Stomach smooth muscle (tissue), 2 donors: ENCODE results near the gene SPAG16.
"Not testable (repeated sequence)": the region's sequence is repeated elsewhere in the genome, so short reads cannot be mapped to it uniquely, and the experiment has no call there.

ENCODE experiments used
- H3K27ac ChIP-seq: one replicate; pipeline ENCODE4 v1.7.0; 2013; ENCODE audit warnings: mild to moderate bottlenecking, low read length, inconsistent platforms
- H3K27me3 ChIP-seq, 2 donors: one replicate each; pipeline ENCODE4 v1.7.0; 2013; ENCODE audit warnings: low read length in 2 of 2; ENCODE audit not compliant: insufficient read depth in 2 of 2, control insufficient read depth in 1 of 2
- H3K36me3 ChIP-seq, 2 donors: one replicate each; pipeline ENCODE4 v1.7.0; 2013; ENCODE audit warnings: low read length in 2 of 2; ENCODE audit not compliant: control insufficient read depth in 2 of 2, insufficient read depth in 2 of 2
- H3K4me1 ChIP-seq: one replicate; pipeline ENCODE4 v1.7.0; 2013; ENCODE audit warnings: low read length; ENCODE audit not compliant: control insufficient read depth, insufficient read depth
- H3K4me3 ChIP-seq, 2 donors: one replicate each; pipeline ENCODE4 v1.7.0; 2013; ENCODE audit warnings: low read length in 2 of 2
- H3K9ac ChIP-seq, 2 donors: one replicate each; pipeline ENCODE4 v1.7.0; 2013; ENCODE audit warnings: low read length in 2 of 2, mild to moderate bottlenecking in 1 of 2
- H3K9me3 ChIP-seq, 2 donors: one replicate each; pipeline ENCODE4 v1.7.0; 2013; ENCODE audit warnings: low read length in 2 of 2; ENCODE audit not compliant: control insufficient read depth in 2 of 2
- donor health status: healthy.
- donor health status: Pancreatic carcinoma.

The SPAG16 gene

DNA sequence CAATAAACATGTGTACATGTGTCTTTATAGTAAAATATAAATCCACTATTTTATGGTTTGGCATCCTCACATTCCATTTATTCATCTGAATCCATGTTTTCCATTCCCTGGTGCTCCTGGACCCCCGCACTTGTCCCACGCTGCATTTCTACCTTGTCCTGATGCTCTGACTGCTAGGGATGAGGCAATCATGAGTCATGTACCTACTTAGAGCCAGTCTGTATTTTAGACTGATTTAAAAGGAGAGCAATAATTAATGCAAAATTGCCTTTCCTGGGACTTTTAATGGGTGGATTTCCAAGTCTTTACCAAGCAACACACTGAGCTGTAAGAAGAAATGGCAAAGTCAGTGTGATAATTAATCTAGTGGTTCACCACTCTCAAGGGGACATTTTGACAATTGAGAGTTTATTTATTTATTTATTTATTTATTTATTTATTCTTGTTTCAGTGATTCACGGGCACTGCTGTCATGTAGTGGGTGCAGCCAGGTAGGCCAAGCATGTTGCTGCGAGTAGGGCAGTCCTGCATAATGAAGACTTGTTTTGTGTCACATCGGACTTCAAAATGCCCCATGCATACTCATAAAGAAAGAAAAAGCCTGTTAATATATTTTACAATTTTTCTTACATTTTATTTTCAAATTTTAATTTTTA, 707.3 kb downstream of the SPAG16 start:
- Histone ChIP-seq H3K36me3 (no peaks in the 10 kb centered on the region), H3K4me3 (no peak overlapping the region), H3K9me3 (no peaks in the 10 kb centered on the region), H3K27ac (no peak overlapping the region), H3K4me1 (no peaks in the 10 kb centered on the region), H3K9ac (no peak overlapping the region), H3K27me3 (no peaks in the 10 kb centered on the region)

DNA sequence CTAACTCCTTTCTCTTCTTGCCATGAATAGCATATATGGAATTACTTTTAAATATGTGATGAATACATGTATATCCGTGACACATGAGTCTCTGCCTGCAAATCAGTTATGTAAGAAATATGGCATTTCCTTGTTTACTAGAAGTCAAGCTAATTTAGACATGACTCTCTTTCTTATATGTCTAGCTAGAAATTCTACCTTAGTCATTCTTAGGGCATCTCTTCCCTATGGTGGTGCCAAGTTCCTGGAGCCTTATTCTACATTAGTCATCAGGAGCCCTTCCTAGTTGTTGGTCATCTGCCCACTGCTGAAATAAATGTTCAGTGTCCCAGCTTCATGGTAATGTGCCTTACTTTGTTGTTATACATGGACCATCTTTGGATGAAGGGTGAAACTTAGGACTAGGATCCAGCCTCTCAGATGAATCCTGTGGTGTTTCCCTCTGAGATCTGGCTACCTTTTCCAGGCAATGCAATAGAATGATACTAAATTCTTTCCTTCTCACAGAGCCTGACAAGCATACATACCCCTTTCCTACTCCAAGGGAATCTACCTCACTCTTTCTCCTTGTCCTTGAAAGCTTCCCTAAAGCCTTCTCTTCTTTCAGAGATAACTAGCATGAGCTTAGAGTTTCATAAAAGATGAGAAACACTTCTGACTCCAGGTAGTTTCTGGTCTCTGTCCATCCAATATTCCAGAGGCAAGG, 711.3 kb downstream of the SPAG16 start:
- no peaks in the 10 kb centered on the region for H3K36me3 ChIP-seq

DNA sequence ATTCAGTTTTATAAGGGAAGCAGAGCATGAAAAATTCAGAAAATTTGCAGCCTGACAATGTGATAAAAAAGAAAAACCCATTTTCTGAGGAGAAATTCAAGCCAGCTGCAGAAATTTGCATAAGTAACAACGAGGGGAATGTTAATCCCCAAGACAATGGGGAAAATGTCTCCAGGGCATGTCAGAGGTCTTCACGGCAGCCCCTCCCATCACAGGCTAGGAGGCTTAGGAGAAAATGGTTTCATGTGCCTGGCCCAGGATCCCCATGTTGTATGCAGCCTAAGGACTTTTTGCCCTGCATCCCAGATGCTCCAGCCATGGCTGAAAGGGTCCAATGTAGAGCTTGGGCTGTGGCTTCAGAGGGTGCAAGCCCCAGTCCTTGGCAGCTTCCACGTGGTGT, 714.7 kb downstream of the SPAG16 start:
- not testable (repeated sequence) for H3K9ac ChIP-seq, H3K27me3 ChIP-seq, H3K36me3 ChIP-seq, H3K27ac ChIP-seq, H3K9me3 ChIP-seq, H3K4me3 ChIP-seq, H3K4me1 ChIP-seq

More for the DNA sequence above, 711.3 kb downstream of the SPAG16 start:
- no peak overlapping the region for H3K4me3 ChIP-seq
- H3K27ac ChIP-seq, result no peak overlapping the region
- no peaks in the 10 kb centered on the region for H3K9me3 ChIP-seq
- no peaks in the 10 kb centered on the region for H3K4me1 ChIP-seq
- no peak overlapping the region for H3K9ac ChIP-seq
- H3K27me3 ChIP-seq, result no peaks in the 10 kb centered on the region

DNA sequence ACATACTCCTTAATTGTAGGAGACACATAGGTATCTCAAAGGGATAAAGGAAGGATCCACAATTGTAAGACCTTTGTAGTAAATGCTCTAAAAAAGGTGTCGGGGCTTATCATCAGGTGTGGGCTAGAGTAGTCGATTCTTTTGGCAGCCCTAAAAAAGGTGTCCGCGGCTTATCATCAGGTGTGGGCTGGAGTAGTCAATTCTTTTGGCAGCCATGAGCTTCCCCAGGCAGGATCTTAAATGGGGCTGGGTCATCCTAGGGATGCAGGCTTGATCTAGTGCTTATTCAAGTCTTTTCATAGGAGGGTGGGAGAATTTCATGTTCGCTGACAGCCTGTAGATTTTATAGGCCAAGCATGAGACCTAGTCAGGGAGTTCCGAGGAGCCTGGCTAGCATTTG, 720.2 kb downstream of the SPAG16 start:
- no peaks in the 10 kb centered on the region for H3K36me3 ChIP-seq
- no peak overlapping the region for H3K9ac ChIP-seq
- no peaks in the 10 kb centered on the region for H3K9me3 ChIP-seq
- H3K4me3 ChIP-seq, result no peak overlapping the region
- H3K27ac ChIP-seq, result no peak overlapping the region
- no peaks in the 10 kb centered on the region for H3K4me1 ChIP-seq
- H3K27me3 ChIP-seq, result no peaks in the 10 kb centered on the region

DNA sequence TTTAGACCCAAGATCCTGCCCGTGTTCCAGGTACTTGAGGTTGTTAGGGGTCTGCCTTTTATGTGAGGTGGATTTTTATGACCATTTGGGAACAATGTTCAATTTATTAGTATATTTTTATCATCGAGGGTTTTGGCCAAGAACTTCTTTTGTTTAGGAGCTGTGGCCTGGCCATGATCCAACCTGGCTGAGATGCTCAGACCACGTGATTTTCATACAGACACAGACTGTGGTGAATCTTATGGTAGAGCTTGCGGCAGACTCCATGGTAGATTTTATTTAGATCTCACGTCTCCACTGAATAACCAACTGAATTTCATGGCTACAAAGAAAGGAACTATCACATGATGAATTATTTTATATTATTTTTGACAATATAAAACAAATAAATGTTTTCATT, 721.1 kb downstream of the SPAG16 start:
- Histone ChIP-seq H3K4me3 (no peak overlapping the region), H3K27ac (no peak overlapping the region), H3K36me3 (no peaks in the 10 kb centered on the region), H3K9ac (no peak overlapping the region), H3K4me1 (no peaks in the 10 kb centered on the region), H3K9me3 (no peaks in the 10 kb centered on the region), H3K27me3 (no peaks in the 10 kb centered on the region)

DNA sequence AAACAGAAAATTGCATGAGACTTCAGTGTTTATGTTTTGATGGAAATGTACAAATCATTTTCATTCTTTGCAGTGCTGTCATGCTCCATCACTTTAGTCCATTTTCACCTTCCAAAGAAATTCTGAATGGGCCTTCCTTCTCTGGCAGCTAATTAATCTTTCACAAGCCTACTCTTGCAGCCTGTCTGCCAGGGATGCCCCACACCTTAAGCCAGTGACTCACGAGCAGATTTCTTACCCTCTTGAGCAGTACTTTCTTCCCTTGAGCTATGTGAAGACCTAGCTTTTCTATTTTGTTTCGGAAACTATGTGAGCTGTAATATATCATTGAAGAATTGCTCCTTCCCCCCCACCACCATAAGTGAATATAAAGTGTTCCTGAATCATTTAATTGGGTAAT, 722.3 kb downstream of the SPAG16 start:
- Histone ChIP-seq H3K27ac (no peak overlapping the region), H3K27me3 (no peaks in the 10 kb centered on the region), H3K4me1 (no peaks in the 10 kb centered on the region)

DNA sequence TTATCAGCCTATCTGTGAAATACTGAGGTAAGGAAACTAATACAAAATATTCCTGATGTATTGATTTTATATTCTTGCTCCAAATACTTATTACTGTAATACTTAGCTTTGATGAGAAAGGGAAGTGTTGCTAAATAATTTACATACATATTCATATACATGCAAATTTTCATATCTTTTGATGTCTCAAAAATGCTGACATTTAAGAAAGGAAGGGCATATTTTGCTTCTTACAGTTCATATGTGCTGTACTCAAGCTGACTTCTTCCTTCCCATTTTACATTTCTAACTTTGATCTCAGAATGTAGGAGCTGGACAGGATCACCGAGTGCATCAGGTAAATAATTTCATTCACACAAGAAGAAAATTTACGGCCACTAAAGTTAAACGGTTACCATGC, 727.4 kb downstream of the SPAG16 start:
- H3K9ac ChIP-seq, result no peak overlapping the region
- no peaks in the 10 kb centered on the region for H3K36me3 ChIP-seq
- H3K4me3 ChIP-seq, result no peak overlapping the region
- no peak overlapping the region for H3K27ac ChIP-seq
- no peaks in the 10 kb centered on the region for H3K27me3 ChIP-seq
- H3K9me3 ChIP-seq, result no peaks in the 10 kb centered on the region
- H3K4me1 ChIP-seq, result no peaks in the 10 kb centered on the region

More for the DNA sequence above, 722.3 kb downstream of the SPAG16 start:
- Histone ChIP-seq H3K36me3 (no peaks in the 10 kb centered on the region), H3K9ac (no peak overlapping the region), H3K9me3 (no peaks in the 10 kb centered on the region), H3K4me3 (no peak overlapping the region)

DNA sequence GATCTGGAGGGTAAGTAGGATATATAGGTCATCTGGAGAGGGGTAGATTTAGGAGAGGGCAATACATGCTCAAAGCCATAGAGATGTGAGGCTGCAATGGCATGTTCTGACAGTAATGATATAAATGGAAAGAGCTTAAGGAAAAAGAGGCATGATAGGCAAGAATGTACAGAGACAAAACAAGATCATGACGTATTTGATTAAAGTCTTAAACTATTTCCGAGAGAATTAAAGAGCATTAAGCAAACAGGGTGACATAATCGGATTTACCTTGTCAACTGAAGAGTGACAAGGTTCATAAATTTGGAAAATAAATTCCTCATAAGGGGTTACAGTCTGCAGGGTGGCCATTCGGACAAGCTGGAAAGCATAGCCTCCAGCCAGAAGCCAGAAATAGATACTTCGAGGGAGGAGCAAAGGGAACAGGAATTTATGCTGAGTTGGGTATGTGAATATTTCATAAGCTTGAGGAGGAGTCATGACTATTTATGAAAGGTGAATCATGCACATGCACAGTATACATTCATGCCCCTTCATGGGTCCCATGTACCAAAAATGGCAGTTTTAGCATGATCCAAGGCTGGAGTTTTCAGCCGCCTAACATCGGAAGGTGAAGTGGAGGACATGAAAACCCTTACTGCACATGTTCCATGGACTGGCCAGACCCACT, 730.4 kb downstream of the SPAG16 start:
- Histone ChIP-seq H3K27me3 (no peaks in the 10 kb centered on the region), H3K27ac (no peak overlapping the region), H3K9me3 (no peaks in the 10 kb centered on the region), H3K36me3 (no peaks in the 10 kb centered on the region), H3K4me1 (peaks cover 2% of the 10 kb centered on the region), H3K9ac (no peak overlapping the region), H3K4me3 (no peak overlapping the region)

DNA sequence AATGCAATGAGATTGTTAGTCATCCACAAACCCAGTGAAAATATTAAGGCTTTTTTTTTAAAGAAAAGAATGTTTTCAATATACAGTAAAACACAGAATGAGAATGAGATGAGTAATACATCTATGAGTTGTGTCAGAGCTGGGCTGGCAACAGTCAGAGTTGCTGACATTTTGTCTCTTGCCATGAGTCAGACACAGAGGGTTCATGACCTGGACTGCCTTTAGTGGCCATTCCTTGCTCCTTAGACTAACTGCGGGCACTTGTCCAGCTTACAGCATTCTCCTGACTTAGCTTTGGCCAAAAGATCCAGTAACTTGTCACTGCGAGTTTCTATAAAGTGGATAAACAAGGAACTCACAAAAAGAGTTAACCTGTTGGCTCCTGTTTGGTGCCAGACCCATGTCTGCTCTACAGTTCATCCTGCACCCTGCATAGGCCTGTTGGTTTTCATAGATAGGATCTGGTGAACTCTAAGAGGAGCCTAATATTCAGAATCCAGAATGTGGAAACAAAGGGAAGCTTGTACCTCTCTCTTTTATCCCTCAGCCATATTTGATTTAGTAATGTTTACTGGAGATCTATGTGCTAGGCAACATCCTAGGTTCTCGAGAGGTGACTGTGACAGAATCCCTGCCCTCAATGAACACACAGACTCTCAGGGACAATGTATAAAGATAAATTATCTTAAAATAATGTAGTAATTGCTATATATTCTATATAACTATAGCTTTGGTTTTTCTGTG, 735.1 kb downstream of the SPAG16 start:
- no peak overlapping the region for H3K27ac ChIP-seq
- H3K4me3 ChIP-seq, result no peak overlapping the region
- H3K36me3 ChIP-seq, result no peaks in the 10 kb centered on the region
- peaks cover 2% of the 10 kb centered on the region for H3K4me1 ChIP-seq
- H3K27me3 ChIP-seq, result no peaks in the 10 kb centered on the region
- no peak overlapping the region for H3K9ac ChIP-seq
- H3K9me3 ChIP-seq, result no peaks in the 10 kb centered on the region

DNA sequence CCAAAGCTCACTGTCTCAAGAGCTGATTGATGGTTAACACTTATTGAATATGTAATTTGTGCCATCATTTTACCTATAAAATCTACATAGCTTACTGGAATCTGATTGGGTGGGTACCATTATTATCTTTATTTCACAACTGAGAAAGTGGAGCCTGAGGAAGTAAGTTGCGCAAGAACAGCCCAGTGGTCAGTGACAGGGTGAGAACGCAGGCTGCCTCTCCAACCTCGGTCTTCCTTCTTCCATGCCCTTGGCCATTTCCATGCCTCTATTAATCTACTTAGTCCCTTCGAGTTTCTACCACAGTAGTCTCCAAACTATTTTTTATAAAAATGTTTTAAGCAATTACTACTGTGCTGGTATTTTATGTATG, 735.7 kb downstream of the SPAG16 start:
- Histone ChIP-seq H3K4me3 (no peak overlapping the region), H3K9ac (no peak overlapping the region), H3K9me3 (no peaks in the 10 kb centered on the region), H3K36me3 (no peaks in the 10 kb centered on the region), H3K27ac (no peak overlapping the region), H3K4me1 (peaks cover 2% of the 10 kb centered on the region), H3K27me3 (no peaks in the 10 kb centered on the region)
